ENCODE results near the gene GPANK1. TPM values are rescaled to one million over a fixed set of nuclear protein-coding genes. Genes with fewer than 3 reads are reported as not detected.
A peak's percentile ranks its signal among the peaks of the same experiment; 100 is the strongest.

Gene GPANK1
- total and polyA plus RNA-seq, 2 of the 13 experiments (the other 11 are each of a cell fraction or from before 2014, with no cell fraction given), result 15.4 to 22.8 TPM

DNA sequence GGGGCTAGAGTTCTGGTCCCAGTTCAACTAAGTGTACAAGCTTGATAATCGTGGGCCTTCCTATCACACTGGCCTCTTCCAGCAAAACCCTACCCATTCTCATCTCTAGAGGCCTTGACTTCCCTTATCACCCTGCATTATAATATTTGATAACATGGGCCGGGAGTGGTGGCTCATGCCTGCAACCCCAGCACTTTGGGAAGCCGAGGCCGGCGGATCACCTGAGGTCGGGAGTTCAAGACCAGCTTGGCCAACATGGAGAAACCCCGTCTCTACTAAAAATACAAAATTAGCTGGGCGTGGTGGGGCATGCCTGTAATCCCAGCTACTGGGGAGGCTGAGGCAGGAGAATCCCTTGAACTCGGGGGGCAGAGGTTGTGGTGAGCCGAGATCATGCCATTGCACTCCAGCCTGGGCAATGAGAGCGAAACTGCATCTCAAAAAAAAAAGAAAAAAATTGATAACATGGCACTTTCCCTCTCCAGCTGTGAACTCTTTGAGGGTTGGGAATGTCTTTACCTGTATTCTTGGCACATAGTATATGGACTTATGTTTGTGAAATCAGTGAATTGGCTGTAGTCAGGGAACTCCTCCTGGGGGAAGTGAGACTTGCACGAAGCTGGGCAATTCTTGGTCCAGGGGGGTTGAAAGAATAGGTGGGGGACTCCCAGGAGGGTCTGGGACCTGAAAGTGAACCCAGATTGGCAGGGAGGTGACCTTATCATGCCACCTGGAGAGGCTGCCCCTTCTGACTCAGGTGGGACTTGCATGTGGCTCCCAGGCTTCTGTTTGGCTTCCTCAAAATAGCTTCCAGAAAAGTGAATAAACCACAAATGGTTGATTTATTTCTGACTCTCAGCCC, 3.3 kb downstream of the GPANK1 start (continued):
- TF ChIP-seq CC2D1A (CRISPR knock-in tag; IDR thresholded peaks at IDR 0.05) (no peak), KLF9 (CRISPR knock-in tag; IDR thresholded peaks at IDR 0.05; ENCODE audit: low read depth) (no peak), ZSCAN12 (CRISPR knock-in tag; IDR thresholded peaks at IDR 0.05) (no peak), MAFK (conservative IDR thresholded peaks at IDR 0.05 in 1 of 2, IDR thresholded peaks at IDR 0.05 in 1 of 2; ENCODE audit: low read length in 2 of 2) (no peak), ZNF3 (CRISPR knock-in tag; IDR thresholded peaks at IDR 0.05) (no peak), ZFP36L1 (CRISPR knock-in tag; IDR thresholded peaks at IDR 0.05) (no peak), NONO (IDR thresholded peaks at IDR 0.05) (no peak), NONO (CRISPR knock-in tag; conservative IDR thresholded peaks at IDR 0.05) (0 out of 2 replicates have a peak, but pooled peaks have one; percentile 2), ZNF781 (CRISPR knock-in tag; IDR thresholded peaks at IDR 0.05; ENCODE audit: borderline replicate concordance, not compliant biosample characterization) (peak; percentile 8), NR2F2 (IDR thresholded peaks at IDR 0.05; ENCODE audit: borderline replicate concordance, low read depth) (no peak), ZNF263 (CRISPR knock-in tag; IDR thresholded peaks at IDR 0.05) (no peak), PAF1 (CRISPR knock-in tag; IDR thresholded peaks at IDR 0.05) (peak; percentile 83), PLRG1 (conservative IDR thresholded peaks at IDR 0.05) (no peak), ZNF660 (CRISPR knock-in tag; IDR thresholded peaks at IDR 0.05; ENCODE audit: borderline replicate concordance, low read depth) (no peak), ZNF724P (CRISPR knock-in tag; IDR thresholded peaks at IDR 0.05; ENCODE audit: borderline replicate concordance) (peak; percentile 13; the same call in 1 of the 2 replicates)
- TF ChIP-seq, protein P1, sequence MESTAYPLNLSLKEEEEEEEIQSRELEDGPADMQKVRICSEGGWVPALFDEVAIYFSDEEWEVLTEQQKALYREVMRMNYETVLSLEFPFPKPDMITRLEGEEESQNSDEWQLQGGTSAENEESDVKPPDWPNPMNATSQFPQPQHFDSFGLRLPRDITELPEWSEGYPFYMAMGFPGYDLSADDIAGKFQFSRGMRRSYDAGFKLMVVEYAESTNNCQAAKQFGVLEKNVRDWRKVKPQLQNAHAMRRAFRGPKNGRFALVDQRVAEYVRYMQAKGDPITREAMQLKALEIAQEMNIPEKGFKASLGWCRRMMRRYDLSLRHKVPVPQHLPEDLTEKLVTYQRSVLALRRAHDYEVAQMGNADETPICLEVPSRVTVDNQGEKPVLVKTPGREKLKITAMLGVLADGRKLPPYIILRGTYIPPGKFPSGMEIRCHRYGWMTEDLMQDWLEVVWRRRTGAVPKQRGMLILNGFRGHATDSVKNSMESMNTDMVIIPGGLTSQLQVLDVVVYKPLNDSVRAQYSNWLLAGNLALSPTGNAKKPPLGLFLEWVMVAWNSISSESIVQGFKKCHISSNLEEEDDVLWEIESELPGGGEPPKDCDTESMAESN (CRISPR knock-in tag; conservative IDR thresholded peaks at IDR 0.05), result 0 out of 2 replicates have a peak, but pooled peaks have one; percentile 42
- TF ChIP-seq, protein P2, sequence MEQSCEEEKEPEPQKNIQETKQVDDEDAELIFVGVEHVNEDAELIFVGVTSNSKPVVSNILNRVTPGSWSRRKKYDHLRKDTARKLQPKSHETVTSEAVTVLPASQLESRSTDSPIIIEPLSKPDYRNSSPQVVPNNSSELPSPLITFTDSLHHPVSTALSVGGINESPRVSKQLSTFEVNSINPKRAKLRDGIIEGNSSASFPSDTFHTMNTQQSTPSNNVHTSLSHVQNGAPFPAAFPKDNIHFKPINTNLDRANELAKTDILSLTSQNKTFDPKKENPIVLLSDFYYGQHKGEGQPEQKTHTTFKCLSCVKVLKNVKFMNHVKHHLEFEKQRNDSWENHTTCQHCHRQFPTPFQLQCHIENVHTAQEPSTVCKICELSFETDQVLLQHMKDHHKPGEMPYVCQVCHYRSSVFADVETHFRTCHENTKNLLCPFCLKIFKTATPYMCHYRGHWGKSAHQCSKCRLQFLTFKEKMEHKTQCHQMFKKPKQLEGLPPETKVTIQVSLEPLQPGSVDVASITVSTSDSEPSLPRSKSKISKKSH (CRISPR knock-in tag; IDR thresholded peaks at IDR 0.05; ENCODE audit: borderline replicate concordance), result no peak
- TF ChIP-seq, protein P3, sequence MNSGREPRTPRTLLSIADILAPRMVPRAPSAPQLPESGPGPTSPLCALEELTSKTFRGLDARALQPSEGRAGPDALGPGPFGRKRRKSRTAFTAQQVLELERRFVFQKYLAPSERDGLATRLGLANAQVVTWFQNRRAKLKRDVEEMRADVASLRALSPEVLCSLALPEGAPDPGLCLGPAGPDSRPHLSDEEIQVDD (CRISPR knock-in tag; IDR thresholded peaks at IDR 0.05; ENCODE audit: borderline replicate concordance), result no peak

Data from HepG2 (cell line).